ENCODE data around the gene GATA5.
"Not testable (repeated sequence)": the region's sequence is repeated elsewhere in the genome, so short reads cannot be mapped to it uniquely, and the experiment has no call there.

The GATA5 gene

GRCh38 chr20:62427172-62428001 lies 48.4 kb downstream of the GATA5 start, which contains the start of gene RBBP8NL:
Gene RBBP8NL, minus strand, starts transcription at chr20:62427539. Its CDS starts 7,892 bp downstream, at chr20:62419647.
- no peak for DNase-seq

GRCh38 chr20:62426699-62427131 lies 49.1 kb downstream of the GATA5 start:
- no peak for DNase-seq

- DNase-seq: not testable (repeated sequence)
Observed at GRCh38 chr20:62426059-62426348, 49.8 kb downstream of the GATA5 start.

GRCh38 chr20:62425281-62426058 lies 50.3 kb downstream of the GATA5 start:
- no peak for DNase-seq

GRCh38 chr20:62424249-62425107 lies 51.3 kb downstream of the GATA5 start:
- DNase-seq: no peak

GRCh38 chr20:62423326-62423706 lies 52.5 kb downstream of the GATA5 start:
- DNase-seq: no peak

- no peak for DNase-seq
Observed at GRCh38 chr20:62422636-62423325, 53.0 kb downstream of the GATA5 start.

- DNase-seq: no peak
Observed at GRCh38 chr20:62421716-62421990, 54.1 kb downstream of the GATA5 start.

- no peak for DNase-seq
Observed at GRCh38 chr20:62420846-62421715, 54.7 kb downstream of the GATA5 start.

- DNase-seq: no peak
Observed at GRCh38 chr20:62419759-62420158, 56.0 kb downstream of the GATA5 start.

GRCh38 chr20:62418709-62419487 lies 56.9 kb downstream of the GATA5 start:
- no peak for DNase-seq

GRCh38 chr20:62417981-62418708 lies 57.6 kb downstream of the GATA5 start:
- DNase-seq: no peak

- no peak for DNase-seq
Observed at GRCh38 chr20:62416651-62417637, 58.9 kb downstream of the GATA5 start.

GRCh38 chr20:62415354-62416111 lies 60.3 kb downstream of the GATA5 start:
- DNase-seq: no peak

GRCh38 chr20:62413896-62414481 lies 61.8 kb downstream of the GATA5 start:
- DNase-seq: no peak
